ENCODE measurements around the gene KRIT1.

DNA sequence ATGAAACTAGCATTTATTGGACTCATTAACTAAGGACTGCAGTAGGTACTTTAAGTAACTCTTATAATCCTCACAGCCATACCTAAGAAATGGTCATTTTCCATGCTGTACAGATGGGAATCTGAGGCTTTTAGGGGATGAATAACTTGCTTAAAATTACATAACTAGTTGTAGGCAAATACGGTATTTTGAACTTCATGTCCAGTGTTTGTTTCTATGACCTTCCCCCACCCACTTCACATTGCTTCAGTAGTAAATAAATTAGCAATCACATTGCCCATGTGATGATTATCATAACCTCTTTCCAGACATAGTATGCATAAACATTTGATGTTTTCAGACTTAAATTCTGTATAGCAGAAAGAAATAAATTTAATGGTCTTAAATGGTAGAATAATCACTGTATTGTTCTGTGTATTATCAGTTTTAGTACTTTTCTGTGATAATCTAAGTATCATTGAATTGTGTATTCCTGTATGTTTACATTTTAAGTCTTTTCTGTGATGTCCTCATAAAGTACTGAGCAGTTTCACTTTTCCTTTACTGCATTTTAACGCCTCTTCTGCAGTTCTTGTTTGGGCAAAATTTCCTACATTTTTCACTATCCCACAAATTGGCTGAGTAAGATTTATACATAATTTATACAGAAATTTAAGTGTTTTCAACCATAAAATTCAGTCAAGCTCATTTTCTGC, 48.3 kb upstream of the KRIT1 start:
- TF ChIP-seq GATA2 (IDR thresholded peaks at IDR 0.05; ENCODE audit: low read depth, low read length): no peak
- TF ChIP-seq GATA3 (IDR thresholded peaks at IDR 0.05; ENCODE audit: low read depth, low read length): no peak
